GM10248 (cell line): ENCODE data around the gene PDZK1.
A peak's percentile ranks its signal among the peaks of the same experiment; 100 is the strongest.

Source experiments
- CTCF ChIA-PET: fragments of 300-600 bp; sonication (Branson Sonifier 250); formaldehyde crosslinking; extraction: SDS; loops from one replicate; lab custom pipeline; 2021; ENCODE audit warnings: antibody characterized with exemption; lab: Yijun Ruan, JAX
- POLR2A ChIA-PET: fragments of 350-650 bp; sonication (Branson Sonifier 250); formaldehyde crosslinking; extraction: SDS; loops from one replicate; lab custom pipeline; 2020; ENCODE audit warnings: antibody characterized with exemption; lab: Yijun Ruan, JAX
- DNase-seq: peaks from one replicate; pipeline ENCODE4 v3.0.0; 2012; ENCODE audit errors: extremely low spot score
- CTCF ChIP-seq: IDR thresholded peaks from 2 replicates; pipeline ENCODE4 v1.5.1; 2012; ENCODE audit warnings: mild to moderate bottlenecking, low read depth; ENCODE audit errors: extremely low read depth, missing control alignments, control extremely low read depth

The PDZK1 gene

GRCh38 chr1:145710291-145711027, 3.3 kb upstream of the PDZK1 start:
- no peak for TF ChIP-seq CTCF
- CTCF ChIA-PET: interaction anchor here (0.8 to 8.6 kb wide), 3 partner anchors 8 to 11 kb away, joined by 3 to 59 read pairs (median 19); no protein-coding TSS in a partner anchor
- POLR2A ChIA-PET: no interaction called here
- DNase-seq: no peak

- TF ChIP-seq CTCF: no peak
- CTCF ChIA-PET: interaction anchor here (1.2 to 8.6 kb wide), 3 partner anchors 8 to 13 kb away, joined by 3 to 59 read pairs (median 8); no protein-coding TSS in a partner anchor
- POLR2A ChIA-PET: no interaction called here
- DNase-seq: peak; percentile 55
Measured at GRCh38 chr1:145708063-145708462, 895 bp upstream of the PDZK1 start.

- CTCF ChIA-PET: interaction anchor here (8.6 kb wide), 1 partner anchor 15 kb away, joined by 59 read pairs; no protein-coding TSS in a partner anchor
- no peak for DNase-seq
- POLR2A ChIA-PET: no interaction called here
- no peak for TF ChIP-seq CTCF
Measured at GRCh38 chr1:145706086-145706664, 993 bp downstream of the PDZK1 start.

- no peak for TF ChIP-seq CTCF
- ChIA-PET CTCF (interaction anchor here (1.5 to 8.6 kb wide), 3 partner anchors 11 to 15 kb away, joined by 5 to 59 read pairs (median 5); partner anchors contain the start of gene CD160), POLR2A (no interaction called here)
- DNase-seq: no peak
Measured at GRCh38 chr1:145705622-145706021, 1.5 kb downstream of the PDZK1 start.

- POLR2A ChIA-PET: no interaction called here
Measured at GRCh38 chr1:145702826-145703225, 4.3 kb downstream of the PDZK1 start.

GRCh38 chr1:145702052-145702451, 5.1 kb downstream of the PDZK1 start:
- no peak for DNase-seq
- ChIA-PET CTCF (interaction anchor here (8.6 kb wide), 1 partner anchor 19 kb away, joined by 59 read pairs; no protein-coding TSS in a partner anchor), POLR2A (no interaction called here)
- no peak for TF ChIP-seq CTCF

More at GRCh38 chr1:145702826-145703225, 4.3 kb downstream of the PDZK1 start:
- TF ChIP-seq CTCF: no peak
- CTCF ChIA-PET: interaction anchor here (0.9 to 8.6 kb wide), 2 partner anchors 18 to 23 kb away, joined by 3 to 59 read pairs; no protein-coding TSS in a partner anchor
- no peak for DNase-seq
